CD8-positive, alpha-beta memory T cell (primary cell): ENCODE measurements around the gene CFTR. TPM values are rescaled to one million over a fixed set of nuclear protein-coding genes. Genes with fewer than 3 reads are reported as not detected.

Source experiments
- CTCF ChIA-PET: fragments of 350-600 bp; sonication (Branson Sonifier 250); formaldehyde crosslinking; loops from one replicate; lab custom pipeline; 2021; ENCODE audit warnings: antibody characterized with exemption; lab: Charles Lee
- POLR2A ChIA-PET: fragments of 350-600 bp; sonication (Branson Sonifier 250); formaldehyde crosslinking; loops from one replicate; lab custom pipeline; 2021; ENCODE audit warnings: antibody characterized with exemption; lab: Charles Lee
- DNase-seq, 5 donors: peaks; one replicate each; pipeline versions ENCODE4 v3.0.0 to v3.0.0-alpha.2; 2020 to 2022; ENCODE audit warnings: mixed read lengths in 1 of 5
- H3K27ac ChIP-seq: one replicate; pipeline ENCODE4 v1.7.0; 2013; ENCODE audit warnings: low read depth, mild to moderate bottlenecking, low read length, moderate library complexity
- H3K27me3 ChIP-seq: 2 replicates; pipeline ENCODE4 v1.7.0; 2013; ENCODE audit warnings: low read length, mild to moderate bottlenecking; ENCODE audit not compliant: insufficient read depth, poor library complexity, severe bottlenecking
- H3K36me3 ChIP-seq: 2 replicates; pipeline ENCODE4 v1.7.0; 2013; ENCODE audit warnings: mild to moderate bottlenecking, low read length, moderate library complexity; ENCODE audit not compliant: insufficient read depth
- H3K4me1 ChIP-seq: 2 replicates; pipeline ENCODE4 v1.7.0; 2013; ENCODE audit warnings: mild to moderate bottlenecking, low read length, moderate library complexity; ENCODE audit not compliant: insufficient read depth
- H3K4me3 ChIP-seq: 2 replicates; pipeline ENCODE4 v1.7.0; 2013; ENCODE audit warnings: mild to moderate bottlenecking, low read length
- H3K9me3 ChIP-seq: 2 replicates; pipeline ENCODE4 v1.7.0; 2013; ENCODE audit warnings: mild to moderate bottlenecking, low read length
- H3K27ac Mint-ChIP-seq, 8 donors: one replicate each; pipeline ENCODE4 v1.8.0; 2020 to 2021; ENCODE audit warnings: mixed read lengths in 8 of 8, mild to moderate bottlenecking in 6 of 8, inconsistent platforms in 3 of 8, moderate library complexity in 3 of 8
- H3K27me3 Mint-ChIP-seq, 2 donors: one replicate each; pipeline ENCODE4 v1.8.0; 2020 to 2021; ENCODE audit warnings: mixed read lengths in 2 of 2, mild to moderate bottlenecking in 1 of 2, moderate library complexity in 1 of 2
- H3K36me3 Mint-ChIP-seq, 3 donors: one replicate each; pipeline ENCODE4 v1.8.0; 2020 to 2021; ENCODE audit warnings: mixed read lengths in 3 of 3, inconsistent platforms in 1 of 3, mild to moderate bottlenecking in 1 of 3
- H3K4me1 Mint-ChIP-seq, 3 donors: one replicate each; pipeline ENCODE4 v1.8.0; 2020 to 2021; ENCODE audit warnings: mixed read lengths in 3 of 3, inconsistent platforms in 1 of 3, mild to moderate bottlenecking in 1 of 3
- H3K4me3 Mint-ChIP-seq, 7 donors: one replicate each; pipeline ENCODE4 v1.8.0; 2020 to 2021; ENCODE audit warnings: mixed read lengths in 7 of 7, mild to moderate bottlenecking in 6 of 7, moderate library complexity in 4 of 7, inconsistent platforms in 2 of 7
- H3K9me3 Mint-ChIP-seq, 5 donors: one replicate each; pipeline ENCODE4 v1.8.0; 2020 to 2022; ENCODE audit warnings: mixed read lengths in 5 of 5, mild to moderate bottlenecking in 3 of 5, moderate library complexity in 2 of 5, inconsistent platforms in 1 of 5
- polyA plus RNA-seq: library from polyadenylated mRNA; unstranded; fragments of 300-500 nt; fragmentation: Illumina TruSeq; gene quantifications from one replicate; pipeline ENCODE4 v1.2.3, GENCODE V29; 2021
- total RNA-seq, 2 experiments: library from RNA; stranded (reverse); gene quantifications; one replicate each; pipeline ENCODE4 v1.2.3, GENCODE V29; 2021

Gene CFTR
- total and polyA plus RNA-seq, 3 experiments from 2014 or later: not detected

- no peaks in the 10 kb centered on the region for H3K9me3 ChIP-seq
- no peaks in the 10 kb centered on the region for H3K4me1 ChIP-seq
- Mint-ChIP-seq H3K27me3 (no peaks in the 10 kb centered on the region), H3K4me3 (no peak overlapping the region), H3K4me1 (no peaks in the 10 kb centered on the region), H3K36me3 (no peaks in the 10 kb centered on the region), H3K9me3 (peaks cover 0 to 3% (median 0%) of the 10 kb centered on the region in 5 donors), H3K27ac (no peak overlapping the region)
- no peak overlapping the region for H3K27ac ChIP-seq
- H3K27me3 ChIP-seq: no peaks in the 10 kb centered on the region
- ChIA-PET POLR2A (no interaction called here), CTCF (no interaction called here)
- DNase-seq: no peak
- H3K4me3 ChIP-seq: no peak overlapping the region
- H3K36me3 ChIP-seq: no peaks in the 10 kb centered on the region
Measured at GRCh38 chr7:117675497-117676435, 195.9 kb downstream of the CFTR start.

GRCh38 chr7:117679120-117679519 lies 199.3 kb downstream of the CFTR start:
- Mint-ChIP-seq H3K36me3 (no peaks in the 10 kb centered on the region), H3K4me1 (no peaks in the 10 kb centered on the region), H3K27ac (no peak overlapping the region), H3K4me3 (no peak overlapping the region), H3K27me3 (no peaks in the 10 kb centered on the region), H3K9me3 (peaks cover 0 to 7% (median 1%) of the 10 kb centered on the region in 5 donors)
- ChIA-PET POLR2A (no interaction called here), CTCF (no interaction called here)
- Histone ChIP-seq H3K9me3 (no peaks in the 10 kb centered on the region), H3K4me3 (no peak overlapping the region), H3K27me3 (no peaks in the 10 kb centered on the region), H3K36me3 (no peaks in the 10 kb centered on the region), H3K4me1 (no peaks in the 10 kb centered on the region), H3K27ac (no peak overlapping the region)
- no peak for DNase-seq

- no peaks in the 10 kb centered on the region for H3K27me3 Mint-ChIP-seq
- H3K36me3 ChIP-seq: no peaks in the 10 kb centered on the region
- peaks cover 0 to 4% (median 1%) of the 10 kb centered on the region in 5 donors for H3K9me3 Mint-ChIP-seq
- no peaks in the 10 kb centered on the region for H3K4me1 ChIP-seq
- no peaks in the 10 kb centered on the region for H3K4me1 Mint-ChIP-seq
- no peaks in the 10 kb centered on the region for H3K36me3 Mint-ChIP-seq
- CTCF ChIA-PET: no interaction called here
- H3K4me3 ChIP-seq: no peak overlapping the region
- no peak overlapping the region for H3K27ac Mint-ChIP-seq
- no peaks in the 10 kb centered on the region for H3K9me3 ChIP-seq
- POLR2A ChIA-PET: no interaction called here
- H3K27ac ChIP-seq: no peak overlapping the region
- no peak overlapping the region for H3K4me3 Mint-ChIP-seq
- H3K27me3 ChIP-seq: no peaks in the 10 kb centered on the region
- no peak for DNase-seq
Measured at GRCh38 chr7:117682681-117683385, 203.0 kb downstream of the CFTR start.

- no peak overlapping the region for H3K4me3 Mint-ChIP-seq
- Histone ChIP-seq H3K4me3 (no peak overlapping the region), H3K36me3 (no peaks in the 10 kb centered on the region), H3K27ac (no peak overlapping the region), H3K4me1 (no peaks in the 10 kb centered on the region), H3K27me3 (no peaks in the 10 kb centered on the region), H3K9me3 (no peaks in the 10 kb centered on the region)
- ChIA-PET CTCF (no interaction called here), POLR2A (no interaction called here)
- no peak for DNase-seq
- no peaks in the 10 kb centered on the region for H3K36me3 Mint-ChIP-seq
- peaks cover 0 to 8% (median 1%) of the 10 kb centered on the region in 5 donors for H3K9me3 Mint-ChIP-seq
- H3K27me3 Mint-ChIP-seq: no peaks in the 10 kb centered on the region
- H3K4me1 Mint-ChIP-seq: no peaks in the 10 kb centered on the region
- no peak overlapping the region for H3K27ac Mint-ChIP-seq
Measured at GRCh38 chr7:117683430-117684175, 203.8 kb downstream of the CFTR start.

- Histone ChIP-seq H3K9me3 (no peaks in the 10 kb centered on the region), H3K4me3 (no peak overlapping the region), H3K27me3 (no peaks in the 10 kb centered on the region), H3K4me1 (no peaks in the 10 kb centered on the region), H3K36me3 (no peaks in the 10 kb centered on the region), H3K27ac (no peak overlapping the region)
- H3K4me1 Mint-ChIP-seq: no peaks in the 10 kb centered on the region
- peaks cover 0 to 8% (median 1%) of the 10 kb centered on the region in 5 donors for H3K9me3 Mint-ChIP-seq
- ChIA-PET POLR2A (no interaction called here), CTCF (interaction anchor here (1.3 kb wide), 1 partner anchor 12 kb away, joined by 3 read pairs; no protein-coding TSS in a partner anchor)
- H3K36me3 Mint-ChIP-seq: peaks cover 0 to 3% (median 0%) of the 10 kb centered on the region in 3 donors
- DNase-seq: no peak
- H3K27ac Mint-ChIP-seq: no peak overlapping the region
- no peaks in the 10 kb centered on the region for H3K27me3 Mint-ChIP-seq
- H3K4me3 Mint-ChIP-seq: no peak overlapping the region
Measured at GRCh38 chr7:117685795-117686194, 206.0 kb downstream of the CFTR start.

- peaks cover 0 to 8% (median 1%) of the 10 kb centered on the region in 5 donors for H3K9me3 Mint-ChIP-seq
- no peak for DNase-seq
- Histone ChIP-seq H3K4me1 (no peaks in the 10 kb centered on the region), H3K9me3 (no peaks in the 10 kb centered on the region), H3K27ac (no peak overlapping the region), H3K36me3 (no peaks in the 10 kb centered on the region), H3K27me3 (no peaks in the 10 kb centered on the region), H3K4me3 (no peak overlapping the region)
- no peak overlapping the region for H3K27ac Mint-ChIP-seq
- H3K4me1 Mint-ChIP-seq: no peaks in the 10 kb centered on the region
- CTCF ChIA-PET: interaction anchor here (1.3 kb wide), 1 partner anchor 11 kb away, joined by 3 read pairs; no protein-coding TSS in a partner anchor
- POLR2A ChIA-PET: no interaction called here
- no peaks in the 10 kb centered on the region for H3K27me3 Mint-ChIP-seq
- no peak overlapping the region for H3K4me3 Mint-ChIP-seq
- peaks cover 0 to 3% (median 0%) of the 10 kb centered on the region in 3 donors for H3K36me3 Mint-ChIP-seq
Measured at GRCh38 chr7:117686311-117686935, 206.6 kb downstream of the CFTR start.

GRCh38 chr7:117688126-117688525 lies 208.3 kb downstream of the CFTR start:
- CTCF ChIA-PET: no interaction called here

More at GRCh38 chr7:117688126-117688525, 208.3 kb downstream of the CFTR start:
- no peaks in the 10 kb centered on the region for H3K4me1 ChIP-seq
- H3K27me3 ChIP-seq: no peaks in the 10 kb centered on the region
- no peak overlapping the region for H3K27ac ChIP-seq
- Mint-ChIP-seq H3K9me3 (peaks cover 0 to 6% (median 0%) of the 10 kb centered on the region in 5 donors), H3K27ac (no peak overlapping the region), H3K27me3 (no peaks in the 10 kb centered on the region), H3K36me3 (peaks cover 0 to 3% (median 0%) of the 10 kb centered on the region in 3 donors), H3K4me1 (no peaks in the 10 kb centered on the region), H3K4me3 (no peak overlapping the region)
- no peaks in the 10 kb centered on the region for H3K36me3 ChIP-seq
- no peak overlapping the region for H3K4me3 ChIP-seq
- no peaks in the 10 kb centered on the region for H3K9me3 ChIP-seq
- no peak for DNase-seq
- POLR2A ChIA-PET: no interaction called here
